Chondrocyte (in vitro differentiated cells): Measurements from ENCODE around the gene MAT2B. TPM values are rescaled to one million over a fixed set of nuclear protein-coding genes. Genes with fewer than 3 reads are reported as not detected.
A peak's percentile ranks its signal among the peaks of the same experiment; 100 is the strongest.

Experiments
- DNase-seq: peaks from one replicate; pipeline ENCODE4 v3.0.0; 2021; ENCODE audit warnings: mixed read lengths, low spot score
- H3K27ac Mint-ChIP-seq: one replicate; pipeline ENCODE4 v1.8.0; 2021; ENCODE audit warnings: mild to moderate bottlenecking, moderate library complexity, mixed read lengths; ENCODE audit not compliant: unreplicated experiment
- H3K27me3 Mint-ChIP-seq: 2 replicates; pipeline ENCODE4 v1.8.0; 2021; ENCODE audit warnings: low read depth, mixed read lengths
- H3K36me3 Mint-ChIP-seq: 2 replicates; pipeline ENCODE4 v1.8.0; 2021; ENCODE audit warnings: low read depth, mixed read lengths
- H3K4me1 Mint-ChIP-seq: 2 replicates; pipeline ENCODE4 v1.8.0; 2021; ENCODE audit warnings: low read depth, mild to moderate bottlenecking, mixed read lengths
- H3K4me3 Mint-ChIP-seq: one replicate; pipeline ENCODE4 v1.8.0; 2021; ENCODE audit warnings: mild to moderate bottlenecking, moderate library complexity, mixed read lengths; ENCODE audit not compliant: unreplicated experiment
- H3K9me3 Mint-ChIP-seq: 2 replicates; pipeline ENCODE4 v1.8.0; 2021; ENCODE audit warnings: low read depth, mixed read lengths
- CTCF ChIP-seq: fragments of 200-600 bp; sonication (generic); IDR thresholded peaks from 2 replicates; pipeline ENCODE4 v1.5.0; 2021; ENCODE audit warnings: antibody characterized with exemption, mild to moderate bottlenecking, moderate library complexity
- total RNA-seq: library from RNA; stranded (reverse); gene quantifications from 3 replicates; pipeline ENCODE4 v1.2.1, GENCODE V29; 2021

The MAT2B gene
- total RNA-seq, 1 donor from 2014 or later: 27.9 TPM

DNA sequence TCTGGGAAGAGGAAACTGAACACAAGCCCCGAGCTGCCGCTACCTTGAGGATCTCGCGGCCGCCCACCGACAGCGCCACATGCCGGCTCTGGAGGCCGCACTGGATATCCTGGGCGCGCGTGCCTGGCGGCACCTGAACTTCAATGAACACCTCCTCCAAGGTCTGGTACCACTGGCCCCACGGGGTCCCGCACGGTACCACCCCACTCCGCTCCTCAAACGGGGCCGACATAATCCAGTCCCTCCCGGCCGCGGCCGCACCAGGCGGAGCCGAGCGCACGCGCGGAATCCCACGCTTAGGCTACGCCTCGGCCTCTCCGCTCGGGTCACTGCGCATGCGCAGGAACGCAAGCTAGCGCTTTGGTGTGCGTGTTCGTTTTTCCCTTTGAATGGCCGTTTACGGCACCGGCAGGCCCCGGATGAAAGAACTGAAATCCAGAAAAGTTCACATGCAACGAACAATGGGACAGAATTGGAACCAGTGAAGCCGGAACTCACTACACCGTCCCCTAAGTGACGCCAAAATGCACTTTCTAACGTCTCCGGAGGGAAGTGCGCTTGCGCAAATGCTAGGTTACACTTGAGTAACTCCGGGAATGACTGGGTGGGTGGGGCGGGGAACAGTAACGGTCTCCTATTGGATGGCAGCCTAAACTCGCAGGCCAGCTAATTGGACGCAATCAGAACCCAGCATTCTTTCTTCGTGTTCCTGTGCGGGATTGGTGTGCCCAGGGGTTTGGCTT, 45.4 kb upstream of the MAT2B start, which contains the start of gene NUDCD2:
Gene NUDCD2 (minus strand): TSS at position 284 of the 743 bp plus-strand sequence. CDS start 52 bp downstream, at position 232.
- Mint-ChIP-seq H3K36me3 (peaks cover 8% of the 10 kb centered on the region), H3K4me3 (peak within 1 kb of the TSS; percentile 90), H3K27ac (peak within 1 kb of the TSS; percentile 100), H3K4me1 (peaks cover 45% of the 10 kb centered on the region), H3K9me3 (no peaks in the 10 kb centered on the region), H3K27me3 (no peaks in the 10 kb centered on the region)
- peak; percentile 97 for DNase-seq
- peak; percentile 72 for TF ChIP-seq CTCF

DNA sequence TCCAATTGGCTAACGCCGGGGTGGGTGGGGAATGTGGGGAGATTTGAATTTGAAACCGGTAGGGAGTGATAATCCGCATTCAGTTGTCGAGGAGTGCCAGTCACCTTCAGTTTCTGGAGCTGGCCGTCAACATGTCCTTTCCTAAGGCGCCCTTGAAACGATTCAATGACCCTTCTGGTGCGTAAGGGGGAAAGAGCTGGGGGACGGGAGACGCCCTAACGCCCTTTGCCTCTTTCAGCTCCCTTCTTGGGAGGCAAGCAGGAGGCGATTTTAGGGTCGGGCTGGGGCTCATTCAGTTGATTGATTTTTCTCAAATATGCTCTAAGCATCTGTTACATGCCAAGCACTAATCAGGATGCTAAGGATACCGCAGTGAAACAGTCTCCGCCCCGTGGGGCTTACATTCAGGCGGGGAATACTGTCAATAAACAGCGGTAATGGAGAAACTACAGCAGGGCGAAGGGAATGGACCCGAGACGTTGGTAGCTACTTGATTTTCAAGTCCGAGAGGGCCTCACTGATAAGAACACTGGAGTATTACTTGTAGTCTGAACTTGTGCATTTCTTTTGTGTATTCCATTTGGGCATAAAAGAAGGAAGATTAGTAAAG, 44.8 kb upstream of the MAT2B start, which contains the start of gene HMMR:
Gene HMMR (plus strand): TSS at position 71 of the 610 bp plus-strand sequence. CDS start 61 bp downstream, at position 132.
- peaks cover 4% of the 10 kb centered on the region for H3K36me3 Mint-ChIP-seq
- no peaks in the 10 kb centered on the region for H3K27me3 Mint-ChIP-seq
- no peaks in the 10 kb centered on the region for H3K9me3 Mint-ChIP-seq
- TF ChIP-seq CTCF: no peak
- peak within 1 kb of the TSS; percentile 90 for H3K4me3 Mint-ChIP-seq
- peak within 1 kb of the TSS; percentile 100 for H3K27ac Mint-ChIP-seq
- peaks cover 43% of the 10 kb centered on the region for H3K4me1 Mint-ChIP-seq
- DNase-seq: no peak

DNA sequence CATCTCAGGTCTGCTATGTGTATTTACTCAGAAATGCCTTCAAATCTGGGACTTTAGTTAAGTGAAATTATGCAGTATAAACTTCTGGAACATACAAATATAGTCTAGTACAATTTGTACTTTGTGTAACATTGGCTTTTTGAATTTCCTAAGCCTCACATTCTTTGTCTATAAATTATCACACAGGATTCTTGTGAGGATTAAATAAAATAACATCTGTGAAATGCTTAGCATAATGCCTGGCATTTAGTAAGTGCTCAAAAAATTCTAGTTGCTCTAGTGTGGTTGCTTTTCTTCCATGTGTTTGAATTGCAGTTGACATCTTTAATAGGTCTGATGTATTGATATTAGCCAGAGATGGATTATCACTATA, 42.4 kb upstream of the MAT2B start:
- no peak for DNase-seq
- Mint-ChIP-seq H3K36me3 (no peaks in the 10 kb centered on the region), H3K9me3 (no peaks in the 10 kb centered on the region), H3K27me3 (no peaks in the 10 kb centered on the region), H3K4me1 (peaks cover 36% of the 10 kb centered on the region), H3K27ac (no peak overlapping the region), H3K4me3 (no peak overlapping the region)
- no peak for TF ChIP-seq CTCF

GRCh38 chr5:163467682-163468081, 37.7 kb upstream of the MAT2B start:
- no peak overlapping the region for H3K4me3 Mint-ChIP-seq
- no peak for DNase-seq

More at GRCh38 chr5:163467682-163468081, 37.7 kb upstream of the MAT2B start:
- no peak for TF ChIP-seq CTCF
- Mint-ChIP-seq H3K9me3 (no peaks in the 10 kb centered on the region), H3K27me3 (no peaks in the 10 kb centered on the region), H3K4me1 (peaks cover 5% of the 10 kb centered on the region), H3K27ac (no peak overlapping the region), H3K36me3 (peaks cover 2% of the 10 kb centered on the region)
